GM19328 (cell line): ENCODE data around the gene GJA1.
"Not testable (repeated sequence)": the region's sequence is repeated elsewhere in the genome, so short reads cannot be mapped to it uniquely, and the experiment has no call there.

Experiments used
- ATAC-seq: cut with Tn5 transposase; IDR thresholded peaks from one replicate; pipeline ENCODE4 v1.9.1; 2021; ENCODE audit warnings: mild to moderate bottlenecking, moderate library complexity; ENCODE audit not compliant: unreplicated experiment

GJA1 gene

GRCh38 chr6:121435444-121436069, at the start of gene GJA1:
Gene GJA1 (plus strand): TSS chr6:121435646. CDS start chr6:121446848, 11,202 bp downstream.
- ATAC-seq: no peak

GRCh38 chr6:121386551-121386950, 48.9 kb upstream of the GJA1 start:
- not testable (repeated sequence) for ATAC-seq

- no peak for ATAC-seq
Measured at GRCh38 chr6:121389419-121389818, 46.0 kb upstream of the GJA1 start.

- no peak for ATAC-seq
Measured at GRCh38 chr6:121393731-121394505, 41.5 kb upstream of the GJA1 start.

- ATAC-seq: no peak
Measured at GRCh38 chr6:121395736-121396135, 39.7 kb upstream of the GJA1 start.

GRCh38 chr6:121397188-121397587, 38.3 kb upstream of the GJA1 start:
- ATAC-seq: not testable (repeated sequence)

- no peak for ATAC-seq
Measured at GRCh38 chr6:121398127-121398526, 37.3 kb upstream of the GJA1 start.

- no peak for ATAC-seq
Measured at GRCh38 chr6:121399966-121400365, 35.5 kb upstream of the GJA1 start.

- ATAC-seq: no peak
Measured at GRCh38 chr6:121403964-121404363, 31.5 kb upstream of the GJA1 start.

GRCh38 chr6:121405306-121405705, 30.1 kb upstream of the GJA1 start:
- no peak for ATAC-seq

GRCh38 chr6:121408321-121408720, 27.1 kb upstream of the GJA1 start:
- no peak for ATAC-seq

GRCh38 chr6:121413879-121414278, 21.6 kb upstream of the GJA1 start:
- no peak for ATAC-seq

GRCh38 chr6:121418346-121418745, 17.1 kb upstream of the GJA1 start:
- ATAC-seq: no peak

GRCh38 chr6:121426686-121427085, 8.8 kb upstream of the GJA1 start:
- no peak for ATAC-seq

GRCh38 chr6:121428872-121429756, 6.3 kb upstream of the GJA1 start:
- ATAC-seq: no peak

- ATAC-seq: no peak
Measured at GRCh38 chr6:121430514-121431460, 4.7 kb upstream of the GJA1 start.

GRCh38 chr6:121431776-121432175, 3.7 kb upstream of the GJA1 start:
- ATAC-seq: not testable (repeated sequence)

GRCh38 chr6:121434037-121434770, 1.2 kb upstream of the GJA1 start:
- ATAC-seq: no peak

- ATAC-seq: no peak
Measured at GRCh38 chr6:121436274-121436857, 920 bp downstream of the GJA1 start.
